Measurements from ENCODE around the gene KLRC4. TPM values are rescaled to one million over a fixed set of nuclear protein-coding genes. Genes with fewer than 3 reads are reported as not detected.

KLRC4 gene
- total and polyA plus RNA-seq, 2 of the 8 experiments (the other 6 are each of a cell fraction or from before 2014, with no cell fraction given): not detected

GRCh38 chr12:10362325-10362724 is 47.2 kb downstream of the KLRC4 start:
- Histone ChIP-seq H2BK15ac (ENCODE audit: low read length) (no peak overlapping the region), H3K4ac (replicated peaks; ENCODE audit: insufficient read length, low read depth, low read length) (no peak overlapping the region), H3K4me1 (replicated peaks in 1 of 4; ENCODE audit: control insufficient read depth in 3 of 4, insufficient read depth in 4 of 4, low read length in 3 of 4) (peaks cover 14 to 33% (median 20%) of the 10 kb centered on the region in 4 experiments; a peak in 6 of 7 replicates), H2BK12ac (ENCODE audit: low read depth, low read length) (no peak overlapping the region), H2BK20ac (ENCODE audit: low read length) (no peak overlapping the region; the same call in 1 of the 2 replicates), H3K23ac (ENCODE audit: insufficient read length) (no peak overlapping the region), H3K4me3 (ENCODE audit: extremely low read depth in 1 of 4, insufficient read depth in 2 of 4, low read depth in 3 of 4, low read length in 4 of 4) (no peak overlapping the region), H3K9ac (replicated peaks in 1 of 4; ENCODE audit: extremely low read depth in 1 of 4, low read depth in 3 of 4, low read length in 3 of 4) (no peak overlapping the region), H3K27ac (ENCODE audit: low read depth, low read length) (no peak overlapping the region), H4K5ac (ENCODE audit: insufficient read length, low read depth, low read length) (no peak overlapping the region), H3K23me2 (ENCODE audit: low read depth, low read length) (peaks cover 5% of the 10 kb centered on the region), H3K18ac (ENCODE audit: extremely low read depth, low read length) (no peak overlapping the region), H2BK120ac (replicated peaks; ENCODE audit: low read depth, low read length) (no peak overlapping the region), H3K79me1 (ENCODE audit: low read depth, low read length) (no peaks in the 10 kb centered on the region), H2BK5ac (ENCODE audit: low read depth, low read length) (no peak overlapping the region), H4K20me1 (replicated peaks in 1 of 2; ENCODE audit: control insufficient read depth in 1 of 2, insufficient read depth in 2 of 2, low read length in 2 of 2) (no peaks in the 10 kb centered on the region), H3K14ac (ENCODE audit: insufficient read length) (no peak overlapping the region), H3K36me3 (ENCODE audit: control insufficient read depth in 2 of 4, insufficient read depth in 4 of 4, low read length in 3 of 4) (no peaks in the 10 kb centered on the region), H2AK5ac (ENCODE audit: low read depth, low read length) (no peak overlapping the region), H3K79me2 (ENCODE audit: control insufficient read depth in 1 of 2, insufficient read depth in 2 of 2, low read length in 2 of 2) (no peaks in the 10 kb centered on the region), H3K9me3 (ENCODE audit: insufficient read depth in 2 of 2, low read depth in 1 of 2, low read length in 1 of 2) (peaks cover 0 to under 1% of the 10 kb centered on the region in 2 experiments; a peak in 2 of 4 replicates), H4K8ac (ENCODE audit: extremely low read depth, insufficient read depth, low read length) (no peak overlapping the region), H3K4me2 (ENCODE audit: insufficient read depth in 1 of 2, low read depth in 2 of 2, low read length in 2 of 2) (no peak overlapping the region; a peak in 1 of 4 replicates), H2AFZ (ENCODE audit: low read length) (0 out of 2 replicates have a peak overlapping the region, but pooled peaks have one; percentile 65), H3K27me3 (replicated peaks in 1 of 4; ENCODE audit: control insufficient read depth in 3 of 4, extremely low read depth in 1 of 4, insufficient read depth in 3 of 4, low read length in 3 of 4) (no peaks in the 10 kb centered on the region), H3K56ac (replicated peaks; ENCODE audit: insufficient read length, low read depth, low read length) (no peak overlapping the region), H4K91ac (replicated peaks; ENCODE audit: insufficient read length, low read length) (no peak overlapping the region)
- ChIA-PET POLR2A (ENCODE audit: partially characterized antibody) (no interaction called here), CTCF (ENCODE audit: partially characterized antibody) (no interaction called here)
- WGBS, 2 experiments (ENCODE audit: extremely low coverage in 1 of 2, insufficient coverage in 1 of 2, insufficient read length in 1 of 2, insufficient replicate concordance in 2 of 2, low coverage in 1 of 2, low lambda C conversion rate in 2 of 2, missing lambda C conversion rate in 1 of 2): 65% methylated on average over 3 of the region's 3 CpGs; no CpG with 5 or more reads in 1 of the 2 experiments
- TF ChIP-seq BCL11A (IDR thresholded peaks at IDR 0.05; ENCODE audit: low read depth in 2 of 2, low read length in 2 of 2): no peak
- no peak for TF ChIP-seq SP1 (IDR thresholded peaks at IDR 0.05; ENCODE audit: low read depth, low read length)
- no peak for TF ChIP-seq TBP (IDR thresholded peaks at IDR 0.05; ENCODE audit: low read depth, low read length)
- no peak for TF ChIP-seq NRF1 (IDR thresholded peaks at IDR 0.05; ENCODE audit: low read depth, low read length)
- no peak for DNase-seq (ENCODE audit: low read depth in 1 of 2, low spot score in 2 of 2)
- FAIRE-seq: no peak

Measured in H1 (cell line).